Subcutaneous adipose tissue (tissue), 4 donors: Measurements from ENCODE around the gene FRY. TPM values are rescaled to one million over a fixed set of nuclear protein-coding genes. Genes with fewer than 3 reads are reported as not detected.

Experiments used
- CTCF ChIP-seq: fragments of 450-650 bp; IDR thresholded peaks from one replicate; pipeline ENCODE4 v1.5.1; 2016; ENCODE audit warnings: low read depth, mild to moderate bottlenecking, control low read depth, antibody characterized with exemption, moderate library complexity
- total RNA-seq, 4 donors: library from RNA; depleted of rRNA; stranded (reverse); fragments of >200 nt; gene quantifications; one replicate each; pipeline ENCODE4 v1.1.0, GENCODE V29; 2016

The FRY gene
- total RNA-seq, 4 donors from 2014 or later: 26.2 to 71.6 (median 41.1) TPM

DNA sequence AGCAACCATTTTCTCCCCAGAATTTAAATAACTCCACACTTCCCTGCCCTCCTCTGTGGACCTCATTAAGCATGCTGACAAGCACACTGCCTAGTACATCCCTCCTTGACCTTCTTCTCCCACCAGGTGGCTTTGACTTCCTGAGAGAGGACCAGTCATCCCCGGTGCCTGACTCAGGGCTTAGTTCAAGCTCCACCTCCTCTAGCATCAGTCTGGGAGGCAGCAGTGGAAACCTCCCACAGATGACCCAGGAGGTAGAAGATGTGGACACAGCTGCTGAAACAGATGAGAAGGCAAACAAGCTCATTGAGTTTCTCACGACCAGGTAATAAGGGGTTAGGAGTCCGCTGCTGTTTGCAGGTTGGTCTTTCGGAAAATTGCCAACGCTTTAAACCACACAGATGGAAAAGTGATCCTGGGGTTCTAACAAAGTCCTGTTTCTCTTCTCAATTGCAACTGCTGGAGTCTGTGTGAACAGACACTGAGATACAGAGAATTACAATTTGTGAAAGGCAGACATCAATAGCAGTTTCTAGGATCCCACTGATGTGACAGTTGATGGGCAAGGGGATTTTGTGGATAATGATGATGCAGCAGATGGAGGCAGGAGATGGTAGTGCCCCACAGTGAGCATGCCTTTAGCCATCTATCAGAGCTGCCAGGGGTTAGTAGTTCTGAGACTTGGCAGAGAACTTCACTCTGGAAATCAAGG lies 196.9 kb downstream of the FRY start:
- TF ChIP-seq CTCF: no peak

GRCh38 chr13:32229443-32229842 lies 197.9 kb downstream of the FRY start:
- no peak for TF ChIP-seq CTCF

- TF ChIP-seq CTCF: no peak
Measured at GRCh38 chr13:32232263-32232662, 200.7 kb downstream of the FRY start.

- no peak for TF ChIP-seq CTCF
Measured at GRCh38 chr13:32233062-32233461, 201.5 kb downstream of the FRY start.

DNA sequence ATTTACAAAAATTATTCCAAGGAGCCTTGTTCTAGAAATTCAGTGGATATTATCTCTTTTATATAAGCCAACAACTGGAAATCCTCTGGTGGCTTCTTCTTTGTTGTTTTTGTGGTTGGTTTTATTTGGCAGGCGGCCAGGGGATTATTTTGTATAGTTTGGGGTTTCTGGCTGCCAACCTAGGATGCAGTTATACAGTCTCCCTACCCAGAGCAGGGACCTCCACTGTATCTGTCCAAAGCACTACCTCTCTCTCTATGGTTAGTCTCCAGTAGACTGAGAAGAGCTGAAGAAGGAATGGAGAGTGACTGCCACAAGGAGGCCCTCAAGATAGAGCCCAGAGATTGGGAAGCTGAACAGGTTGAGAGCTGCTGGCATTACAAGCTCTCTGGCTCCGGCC lies 203.3 kb downstream of the FRY start:
- no peak for TF ChIP-seq CTCF

GRCh38 chr13:32237681-32238080 lies 206.1 kb downstream of the FRY start:
- TF ChIP-seq CTCF: no peak

DNA sequence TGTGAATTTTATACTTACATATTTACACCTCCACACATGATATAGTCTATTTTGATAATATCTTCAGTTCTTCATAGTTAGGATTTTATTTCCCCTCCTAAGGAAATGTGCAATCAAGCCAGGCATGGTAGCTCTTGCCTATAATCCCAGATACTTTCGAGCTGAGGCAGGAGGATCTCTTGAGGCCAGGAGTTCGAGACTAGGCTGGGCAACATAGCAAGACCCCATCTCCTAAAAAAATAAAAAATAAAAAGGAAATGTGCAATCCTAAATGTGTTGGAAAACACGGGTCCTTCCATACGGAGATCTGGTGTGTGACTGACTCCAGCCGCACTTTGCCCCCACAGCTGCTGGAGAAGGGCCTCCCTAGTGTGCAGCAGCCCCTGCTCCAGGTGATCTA lies 212.1 kb downstream of the FRY start:
- no peak for TF ChIP-seq CTCF
